Large intestine (tissue), 3 donors: ENCODE results near the gene F2. TPM values are rescaled to one million over a fixed set of nuclear protein-coding genes. Genes with fewer than 3 reads are reported as not detected.

Source experiments
- DNase-seq, 2 donors: peaks; one replicate each; pipeline versions ENCODE4 v3.0.0 to v3.0.0-alpha.2; 2013
- H3K27ac ChIP-seq: one replicate; pipeline ENCODE4 v1.5.1; 2013; ENCODE audit warnings: low read length
- H3K27me3 ChIP-seq: 2 replicates; pipeline ENCODE4 v1.6.1; 2013; ENCODE audit warnings: low read length; ENCODE audit not compliant: control insufficient read depth, insufficient read depth
- H3K36me3 ChIP-seq: 2 replicates; pipeline ENCODE4 v1.6.1; 2013; ENCODE audit warnings: low read length; ENCODE audit not compliant: control insufficient read depth, insufficient read depth
- H3K4me1 ChIP-seq: one replicate; pipeline ENCODE4 v1.6.1; 2013; ENCODE audit warnings: low read length; ENCODE audit not compliant: control insufficient read depth, insufficient read depth
- H3K4me3 ChIP-seq: one replicate; pipeline ENCODE4 v1.5.1; 2013; ENCODE audit warnings: low read length
- H3K9me3 ChIP-seq: one replicate; pipeline ENCODE4 v1.6.1; 2013; ENCODE audit warnings: mild to moderate bottlenecking, low read depth, low read length, moderate library complexity; ENCODE audit not compliant: control insufficient read depth
- WGBS: methylation state at CpG from one replicate; pipeline ENCODE4 v1.1.5; 2013; ENCODE audit warnings: low lambda C conversion rate; ENCODE audit not compliant: insufficient coverage; 5-methylcytosine and 5-hydroxymethylcytosine counted together
- polyA plus RNA-seq: library from polyadenylated mRNA; unstranded; fragments of 120-200 nt; gene quantifications from one replicate; pipeline ENCODE4 v1.2.1, GENCODE V29; 2013

The F2 gene
- polyA plus RNA-seq, 1 donor = 0.28 TPM

DNA sequence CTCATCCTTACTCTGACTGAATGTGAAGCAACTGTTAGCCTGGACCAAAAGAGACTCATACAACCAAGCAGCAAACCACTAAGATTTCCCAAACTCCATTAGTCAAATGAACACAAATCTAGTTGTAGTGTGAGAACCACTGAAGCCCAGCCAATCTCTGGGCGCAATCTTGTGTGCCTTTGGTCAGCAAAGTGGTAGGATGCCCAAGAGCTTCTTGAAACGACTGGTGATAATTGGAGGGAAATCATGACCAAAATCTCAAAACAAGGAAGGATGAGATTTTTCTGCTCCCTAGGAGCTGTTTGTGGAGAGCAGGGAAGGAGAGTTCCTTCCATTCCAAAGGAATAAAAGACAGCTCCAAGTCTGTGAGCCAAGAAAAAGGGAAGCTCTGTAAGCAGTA is 24.0 kb downstream of the F2 start:
- peaks cover 2% of the 10 kb centered on the region for H3K4me1 ChIP-seq
- no peaks in the 10 kb centered on the region for H3K9me3 ChIP-seq
- no CpG with 5 or more reads among the region's 2 CpGs for WGBS
- H3K27me3 ChIP-seq = no peaks in the 10 kb centered on the region
- H3K36me3 ChIP-seq = peaks cover 73% of the 10 kb centered on the region
- no peak for DNase-seq
- no peak overlapping the region for H3K27ac ChIP-seq
- H3K4me3 ChIP-seq = no peak overlapping the region

DNA sequence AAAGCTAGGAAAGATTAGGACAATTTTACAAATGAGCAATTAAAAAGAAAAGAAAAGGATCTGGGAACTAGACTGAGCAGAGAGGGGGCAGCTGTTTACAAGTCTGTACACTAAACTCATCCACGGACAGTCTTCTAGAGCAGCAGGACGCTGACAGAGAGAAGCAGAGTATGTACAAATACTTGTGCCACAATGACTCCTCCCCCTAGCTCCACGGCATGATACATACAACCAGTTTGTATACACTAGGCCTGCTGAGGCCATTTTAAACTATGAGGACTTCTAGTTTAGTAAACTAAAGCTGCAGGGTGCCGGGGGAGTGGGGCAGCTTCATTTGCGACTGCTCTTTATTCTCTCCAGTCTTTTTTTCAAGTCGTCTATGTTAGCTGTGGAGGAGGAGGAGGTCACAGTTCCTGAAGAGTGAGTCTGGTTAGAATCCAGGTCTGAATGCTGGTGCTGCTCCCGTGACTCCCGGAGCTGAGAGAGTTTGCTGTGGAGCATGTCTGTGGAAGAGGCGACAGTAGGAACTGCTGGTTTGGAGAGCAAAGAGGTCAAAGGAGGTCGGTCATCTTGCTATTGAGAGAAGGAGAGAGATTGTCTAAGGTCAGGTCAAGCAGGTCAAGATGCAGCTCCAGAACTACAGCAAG is 24.8 kb downstream of the F2 start:
- H3K4me1 ChIP-seq = no peaks in the 10 kb centered on the region
- H3K4me3 ChIP-seq = no peak overlapping the region
- DNase-seq = no peak
- H3K27ac ChIP-seq = no peak overlapping the region
- H3K9me3 ChIP-seq = no peaks in the 10 kb centered on the region
- no peaks in the 10 kb centered on the region for H3K27me3 ChIP-seq
- peaks cover 78% of the 10 kb centered on the region for H3K36me3 ChIP-seq
- WGBS = 72% methylated on average over 2 of the region's 10 CpGs

- Histone ChIP-seq H3K4me1 (no peaks in the 10 kb centered on the region), H3K36me3 (peaks cover 85% of the 10 kb centered on the region), H3K27me3 (no peaks in the 10 kb centered on the region), H3K4me3 (no peak overlapping the region), H3K9me3 (no peaks in the 10 kb centered on the region), H3K27ac (no peak overlapping the region)
- no CpG with 5 or more reads among the region's 1 CpG for WGBS
- DNase-seq = no peak
These were observed 26.3 kb downstream of the F2 start for GRCh38 chr11:46745328-46745727.

- peaks cover 92% of the 10 kb centered on the region for H3K36me3 ChIP-seq
These were observed 27.0 kb downstream of the F2 start for GRCh38 chr11:46745995-46746394.

GRCh38 chr11:46747150-46747549 is 28.1 kb downstream of the F2 start:
- no peaks in the 10 kb centered on the region for H3K9me3 ChIP-seq
- no peak for DNase-seq
- no peak overlapping the region for H3K4me3 ChIP-seq
- H3K36me3 ChIP-seq = peaks cover 87% of the 10 kb centered on the region
- no peaks in the 10 kb centered on the region for H3K4me1 ChIP-seq
- H3K27ac ChIP-seq = no peak overlapping the region
- H3K27me3 ChIP-seq = no peaks in the 10 kb centered on the region
- no CpG with 5 or more reads among the region's 6 CpGs for WGBS

More at GRCh38 chr11:46745995-46746394, 27.0 kb downstream of the F2 start:
- Histone ChIP-seq H3K27ac (no peak overlapping the region), H3K4me1 (no peaks in the 10 kb centered on the region), H3K4me3 (no peak overlapping the region), H3K27me3 (no peaks in the 10 kb centered on the region), H3K9me3 (no peaks in the 10 kb centered on the region)
- 100% methylated on average over 1 of the region's 3 CpGs for WGBS
- no peak for DNase-seq

DNA sequence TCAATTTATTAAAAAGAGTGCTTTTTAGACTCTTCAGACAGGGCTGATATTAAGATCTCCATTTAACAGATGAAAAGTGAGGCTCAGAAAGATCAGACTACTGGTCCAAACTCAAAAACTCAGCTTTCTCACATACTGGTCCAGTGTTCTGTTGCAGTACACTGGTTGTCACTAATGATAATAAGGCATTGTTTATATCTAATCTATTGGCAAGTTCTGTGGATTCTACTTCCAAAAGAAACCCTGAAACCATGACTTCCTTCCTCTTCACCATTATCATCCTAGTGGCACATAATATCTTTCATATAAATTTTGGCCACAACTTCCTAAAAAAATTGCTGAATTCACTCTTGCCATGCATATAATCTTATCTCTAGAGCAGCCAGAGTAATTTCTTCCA is 36.9 kb downstream of the F2 start:
- Histone ChIP-seq H3K36me3 (peaks cover 70% of the 10 kb centered on the region), H3K27me3 (no peaks in the 10 kb centered on the region), H3K4me1 (no peaks in the 10 kb centered on the region), H3K9me3 (no peaks in the 10 kb centered on the region), H3K4me3 (no peak overlapping the region), H3K27ac (no peak overlapping the region)
- no peak for DNase-seq

GRCh38 chr11:46759196-46759595 is 40.2 kb downstream of the F2 start:
- Histone ChIP-seq H3K4me1 (no peaks in the 10 kb centered on the region), H3K36me3 (peaks cover 76% of the 10 kb centered on the region)
- WGBS = no CpG with 5 or more reads among the region's 6 CpGs

DNA sequence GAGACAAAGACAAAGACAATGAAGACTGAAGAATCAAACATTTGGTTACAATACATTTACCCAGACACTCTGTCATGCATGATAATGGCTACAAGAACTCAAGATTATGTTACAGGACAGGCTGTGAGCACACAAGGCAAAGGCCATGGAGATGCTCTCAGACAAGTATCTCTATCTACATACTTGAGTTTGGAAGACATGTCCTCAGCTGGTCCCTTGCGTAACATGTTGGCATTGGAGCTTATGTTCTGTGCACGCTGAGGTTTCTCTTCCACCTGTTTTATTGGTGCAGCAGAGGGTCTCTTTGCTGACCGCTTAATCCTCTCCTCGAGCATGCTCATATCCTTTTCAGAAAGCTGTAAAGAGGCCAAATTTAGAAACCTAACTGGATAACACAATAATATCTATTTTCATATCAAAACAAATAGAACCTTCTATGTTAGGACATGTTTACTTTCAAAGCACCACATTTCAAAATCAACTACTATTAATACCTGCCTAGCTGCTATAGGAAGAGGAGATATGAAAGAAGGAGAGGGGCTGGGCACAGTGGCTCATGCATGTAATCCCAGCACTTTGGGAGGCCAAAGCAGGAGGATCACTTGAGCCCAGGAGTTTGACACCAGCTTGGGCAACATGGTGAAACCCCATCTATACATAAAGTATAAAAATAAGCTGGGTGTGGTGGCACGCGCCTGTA is 41.6 kb downstream of the F2 start:
- Histone ChIP-seq H3K9me3 (no peaks in the 10 kb centered on the region), H3K4me1 (no peaks in the 10 kb centered on the region), H3K27ac (no peak overlapping the region), H3K27me3 (no peaks in the 10 kb centered on the region), H3K4me3 (no peak overlapping the region), H3K36me3 (peaks cover 73% of the 10 kb centered on the region)
- no peak for DNase-seq
- WGBS = 100% methylated on average over 2 of the region's 6 CpGs

More at GRCh38 chr11:46759196-46759595, 40.2 kb downstream of the F2 start:
- H3K4me3 ChIP-seq = no peak overlapping the region
- H3K27ac ChIP-seq = no peak overlapping the region
- DNase-seq = no peak
- no peaks in the 10 kb centered on the region for H3K27me3 ChIP-seq
- H3K9me3 ChIP-seq = no peaks in the 10 kb centered on the region

GRCh38 chr11:46761807-46762206 is 42.8 kb downstream of the F2 start:
- Histone ChIP-seq H3K27me3 (no peaks in the 10 kb centered on the region), H3K4me3 (no peak overlapping the region), H3K4me1 (no peaks in the 10 kb centered on the region), H3K27ac (no peak overlapping the region), H3K36me3 (peaks cover 66% of the 10 kb centered on the region), H3K9me3 (no peaks in the 10 kb centered on the region)
- no CpG with 5 or more reads among the region's 4 CpGs for WGBS
- DNase-seq = no peak

DNA sequence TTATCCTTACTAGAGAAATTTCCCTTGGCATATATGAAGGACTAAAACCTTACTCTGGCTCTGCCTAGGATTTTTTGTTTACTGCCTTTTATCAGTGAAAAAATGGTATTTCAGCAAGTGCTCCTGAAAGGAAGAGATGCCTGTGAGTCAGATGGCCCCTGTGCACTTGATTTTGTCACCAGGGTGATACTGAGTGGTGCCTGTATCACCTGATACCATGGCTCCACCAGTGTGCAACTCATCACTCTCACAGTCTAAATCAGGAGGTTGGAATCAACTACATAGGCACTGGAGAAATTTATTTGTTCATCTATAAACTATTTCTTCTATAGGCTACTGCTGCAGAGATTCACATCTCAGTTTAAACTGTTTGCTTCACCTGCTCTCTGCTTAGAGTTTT is 43.2 kb downstream of the F2 start:
- Histone ChIP-seq H3K9me3 (no peaks in the 10 kb centered on the region), H3K27me3 (no peaks in the 10 kb centered on the region), H3K27ac (no peak overlapping the region), H3K36me3 (peaks cover 70% of the 10 kb centered on the region), H3K4me3 (no peak overlapping the region), H3K4me1 (no peaks in the 10 kb centered on the region)
- no peak for DNase-seq

DNA sequence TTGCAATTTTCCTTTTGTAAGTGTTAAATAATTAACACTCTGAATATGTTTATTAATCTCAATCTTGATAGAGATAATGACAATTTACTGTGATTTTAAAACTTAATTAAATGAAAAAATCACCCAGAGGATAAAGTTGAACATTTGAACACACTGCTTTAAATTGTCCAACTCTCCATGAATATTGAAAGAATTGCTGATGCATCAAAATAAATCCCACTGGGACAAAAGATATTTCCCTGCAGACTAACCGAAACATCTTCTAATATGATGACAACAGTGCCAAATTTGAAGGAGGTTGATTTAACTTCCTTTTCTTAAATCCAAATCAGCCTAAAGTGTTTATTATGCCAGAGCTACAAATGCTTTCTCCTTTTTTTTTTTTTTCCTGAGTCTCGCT is 47.6 kb downstream of the F2 start:
- H3K27me3 ChIP-seq = no peaks in the 10 kb centered on the region
- DNase-seq = no peak
- H3K4me1 ChIP-seq = no peaks in the 10 kb centered on the region
- H3K36me3 ChIP-seq = peaks cover 71% of the 10 kb centered on the region
- H3K4me3 ChIP-seq = no peak overlapping the region
- no peak overlapping the region for H3K27ac ChIP-seq
- no peaks in the 10 kb centered on the region for H3K9me3 ChIP-seq
- no CpG with 5 or more reads among the region's 2 CpGs for WGBS
